Measurements from ENCODE around the gene NOVA2. TPM values are rescaled to one million over a fixed set of nuclear protein-coding genes. Genes with fewer than 3 reads are reported as not detected.

The NOVA2 gene
- polyA plus RNA-seq, 2 of the 4 experiments (the other 2 are of a cell fraction): 0.06 to 0.30 TPM

DNA sequence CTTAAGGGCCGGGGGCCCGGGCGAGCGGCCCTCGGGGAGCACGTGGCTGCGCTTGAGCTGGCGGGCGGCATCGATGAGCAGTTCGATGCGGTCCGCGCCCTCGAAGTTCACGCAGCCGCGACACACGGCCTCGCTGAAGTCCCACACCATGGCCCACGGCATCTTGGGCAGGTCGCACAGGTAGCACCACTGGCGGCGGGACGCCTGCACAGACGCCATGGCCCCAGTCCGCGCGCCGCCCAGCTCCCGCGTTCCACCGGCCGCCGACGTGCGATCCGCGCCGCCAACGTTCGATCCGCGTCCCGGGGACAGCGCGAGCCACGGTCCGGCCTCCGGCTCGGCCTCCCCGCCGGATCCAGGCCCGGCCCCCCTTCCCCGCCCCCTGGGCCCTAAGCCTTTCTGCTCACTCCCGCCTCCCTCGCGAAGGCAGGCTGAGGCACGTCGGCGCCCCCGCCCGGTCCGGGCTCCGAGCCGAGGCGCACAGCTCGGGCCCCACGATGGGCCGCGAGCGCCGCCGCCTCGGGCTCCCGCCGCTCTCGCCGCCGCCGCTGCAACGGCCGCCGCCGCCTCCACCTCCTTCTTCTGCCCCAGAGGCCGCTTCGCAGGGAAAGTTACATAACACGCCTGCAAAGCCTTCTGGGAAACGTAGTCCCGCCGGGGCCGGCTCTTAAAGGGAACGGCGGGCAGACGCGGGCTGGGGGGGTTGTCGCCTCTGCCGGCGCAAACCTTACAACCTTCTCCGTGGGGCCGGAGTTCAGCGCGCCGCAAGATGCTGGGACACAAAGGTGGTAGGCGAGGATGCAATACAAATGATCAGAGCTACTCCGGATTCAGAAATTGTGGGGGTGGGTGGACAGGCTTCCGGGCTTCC is 87.9 kb downstream of the NOVA2 start, which contains the start of gene IRF2BP1 (continued):
- TF ChIP-seq EHMT2 (IDR thresholded peaks at IDR 0.05; ENCODE audit: low read depth): no peak
- no peak; the same call in 1 of the 2 replicates for TF ChIP-seq HOXB13 (CRISPR knock-in tag; IDR thresholded peaks at IDR 0.05; ENCODE audit: low read depth)
- TF ChIP-seq EP300 (IDR thresholded peaks at IDR 0.05): no peak; a peak in 1 of 5 replicates
- TF ChIP-seq, protein P1, sequence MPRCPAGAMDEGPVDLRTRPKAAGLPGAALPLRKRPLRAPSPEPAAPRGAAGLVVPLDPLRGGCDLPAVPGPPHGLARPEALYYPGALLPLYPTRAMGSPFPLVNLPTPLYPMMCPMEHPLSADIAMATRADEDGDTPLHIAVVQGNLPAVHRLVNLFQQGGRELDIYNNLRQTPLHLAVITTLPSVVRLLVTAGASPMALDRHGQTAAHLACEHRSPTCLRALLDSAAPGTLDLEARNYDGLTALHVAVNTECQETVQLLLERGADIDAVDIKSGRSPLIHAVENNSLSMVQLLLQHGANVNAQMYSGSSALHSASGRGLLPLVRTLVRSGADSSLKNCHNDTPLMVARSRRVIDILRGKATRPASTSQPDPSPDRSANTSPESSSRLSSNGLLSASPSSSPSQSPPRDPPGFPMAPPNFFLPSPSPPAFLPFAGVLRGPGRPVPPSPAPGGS (IDR thresholded peaks at IDR 0.05): peak; percentile 65; the same call in 1 of the 3 replicates
- no peak for TF ChIP-seq ZC3H11A (IDR thresholded peaks at IDR 0.05)
- no peak for TF ChIP-seq BHLHE40 (IDR thresholded peaks at IDR 0.05; ENCODE audit: low read depth, low read length)
- TF ChIP-seq NFE2L2 (conservative IDR thresholded peaks at IDR 0.05; ENCODE audit: low read length): no peak
- TF ChIP-seq, protein P2, sequence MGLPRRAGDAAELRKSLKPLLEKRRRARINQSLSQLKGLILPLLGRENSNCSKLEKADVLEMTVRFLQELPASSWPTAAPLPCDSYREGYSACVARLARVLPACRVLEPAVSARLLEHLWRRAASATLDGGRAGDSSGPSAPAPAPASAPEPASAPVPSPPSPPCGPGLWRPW (IDR thresholded peaks at IDR 0.05): no peak
- TF ChIP-seq MAZ (IDR thresholded peaks at IDR 0.05; ENCODE audit: borderline replicate concordance, low read depth, low read length): 0 out of 2 replicates have a peak, but pooled peaks have one; percentile 61
- no peak for TF ChIP-seq ZSCAN20 (CRISPR knock-in tag; IDR thresholded peaks at IDR 0.05)
- TF ChIP-seq POLR2A (IDR thresholded peaks at IDR 0.05; ENCODE audit: low read length): peak; percentile 52
- TF ChIP-seq GATA3 (IDR thresholded peaks at IDR 0.05; ENCODE audit: borderline replicate concordance): peak; percentile 6; the same call in 1 of the 2 replicates
- peak; percentile 51 to 57; a peak in 3 of 5 replicates for TF ChIP-seq JUN (IDR thresholded peaks at IDR 0.05)
- peak; percentile 3; the same call in 1 of the 3 replicates for TF ChIP-seq SMC3 (IDR thresholded peaks at IDR 0.05)
- no peak for TF ChIP-seq POLR2AphosphoS2 (conservative IDR thresholded peaks at IDR 0.05; ENCODE audit: low read length)
- TF ChIP-seq HOXB5 (CRISPR knock-in tag; IDR thresholded peaks at IDR 0.05): no peak
- TF ChIP-seq ZFP36 (IDR thresholded peaks at IDR 0.05; ENCODE audit: borderline replicate concordance, partially characterized antibody): no peak
- no peak for TF ChIP-seq HEYL (CRISPR knock-in tag; IDR thresholded peaks at IDR 0.05)
- no peak for TF ChIP-seq RAD21 (conservative IDR thresholded peaks at IDR 0.05 in 1 of 2, IDR thresholded peaks at IDR 0.05 in 1 of 2)
- TF ChIP-seq NPAS2 (CRISPR knock-in tag; IDR thresholded peaks at IDR 0.05; ENCODE audit: borderline replicate concordance): no peak
- TF ChIP-seq KDM5A (IDR thresholded peaks at IDR 0.05): no peak
- no peak for TF ChIP-seq EHF (CRISPR knock-in tag; IDR thresholded peaks at IDR 0.05)
- TF ChIP-seq, protein P3, sequence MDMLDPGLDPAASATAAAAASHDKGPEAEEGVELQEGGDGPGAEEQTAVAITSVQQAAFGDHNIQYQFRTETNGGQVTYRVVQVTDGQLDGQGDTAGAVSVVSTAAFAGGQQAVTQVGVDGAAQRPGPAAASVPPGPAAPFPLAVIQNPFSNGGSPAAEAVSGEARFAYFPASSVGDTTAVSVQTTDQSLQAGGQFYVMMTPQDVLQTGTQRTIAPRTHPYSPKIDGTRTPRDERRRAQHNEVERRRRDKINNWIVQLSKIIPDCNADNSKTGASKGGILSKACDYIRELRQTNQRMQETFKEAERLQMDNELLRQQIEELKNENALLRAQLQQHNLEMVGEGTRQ (IDR thresholded peaks at IDR 0.05): no peak
- TF ChIP-seq RARB (CRISPR knock-in tag; IDR thresholded peaks at IDR 0.05): no peak
- 0 out of 2 replicates have a peak, but pooled peaks have one; percentile 27 for TF ChIP-seq CHD4 (IDR thresholded peaks at IDR 0.05; ENCODE audit: borderline replicate concordance)
- TF ChIP-seq PHF8 (IDR thresholded peaks at IDR 0.05; ENCODE audit: borderline replicate concordance, low read depth): peak; percentile 35; the same call in 1 of the 2 replicates
- no peak for TF ChIP-seq HDAC2 (IDR thresholded peaks at IDR 0.05)
- TF ChIP-seq CBX8 (IDR thresholded peaks at IDR 0.05): no peak
- no peak for TF ChIP-seq TFCP2L1 (CRISPR knock-in tag; IDR thresholded peaks at IDR 0.05)
- TF ChIP-seq, protein P4, sequence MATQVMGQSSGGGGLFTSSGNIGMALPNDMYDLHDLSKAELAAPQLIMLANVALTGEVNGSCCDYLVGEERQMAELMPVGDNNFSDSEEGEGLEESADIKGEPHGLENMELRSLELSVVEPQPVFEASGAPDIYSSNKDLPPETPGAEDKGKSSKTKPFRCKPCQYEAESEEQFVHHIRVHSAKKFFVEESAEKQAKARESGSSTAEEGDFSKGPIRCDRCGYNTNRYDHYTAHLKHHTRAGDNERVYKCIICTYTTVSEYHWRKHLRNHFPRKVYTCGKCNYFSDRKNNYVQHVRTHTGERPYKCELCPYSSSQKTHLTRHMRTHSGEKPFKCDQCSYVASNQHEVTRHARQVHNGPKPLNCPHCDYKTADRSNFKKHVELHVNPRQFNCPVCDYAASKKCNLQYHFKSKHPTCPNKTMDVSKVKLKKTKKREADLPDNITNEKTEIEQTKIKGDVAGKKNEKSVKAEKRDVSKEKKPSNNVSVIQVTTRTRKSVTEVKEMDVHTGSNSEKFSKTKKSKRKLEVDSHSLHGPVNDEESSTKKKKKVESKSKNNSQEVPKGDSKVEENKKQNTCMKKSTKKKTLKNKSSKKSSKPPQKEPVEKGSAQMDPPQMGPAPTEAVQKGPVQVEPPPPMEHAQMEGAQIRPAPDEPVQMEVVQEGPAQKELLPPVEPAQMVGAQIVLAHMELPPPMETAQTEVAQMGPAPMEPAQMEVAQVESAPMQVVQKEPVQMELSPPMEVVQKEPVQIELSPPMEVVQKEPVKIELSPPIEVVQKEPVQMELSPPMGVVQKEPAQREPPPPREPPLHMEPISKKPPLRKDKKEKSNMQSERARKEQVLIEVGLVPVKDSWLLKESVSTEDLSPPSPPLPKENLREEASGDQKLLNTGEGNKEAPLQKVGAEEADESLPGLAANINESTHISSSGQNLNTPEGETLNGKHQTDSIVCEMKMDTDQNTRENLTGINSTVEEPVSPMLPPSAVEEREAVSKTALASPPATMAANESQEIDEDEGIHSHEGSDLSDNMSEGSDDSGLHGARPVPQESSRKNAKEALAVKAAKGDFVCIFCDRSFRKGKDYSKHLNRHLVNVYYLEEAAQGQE (IDR thresholded peaks at IDR 0.05): no peak
- TF ChIP-seq, protein P5, sequence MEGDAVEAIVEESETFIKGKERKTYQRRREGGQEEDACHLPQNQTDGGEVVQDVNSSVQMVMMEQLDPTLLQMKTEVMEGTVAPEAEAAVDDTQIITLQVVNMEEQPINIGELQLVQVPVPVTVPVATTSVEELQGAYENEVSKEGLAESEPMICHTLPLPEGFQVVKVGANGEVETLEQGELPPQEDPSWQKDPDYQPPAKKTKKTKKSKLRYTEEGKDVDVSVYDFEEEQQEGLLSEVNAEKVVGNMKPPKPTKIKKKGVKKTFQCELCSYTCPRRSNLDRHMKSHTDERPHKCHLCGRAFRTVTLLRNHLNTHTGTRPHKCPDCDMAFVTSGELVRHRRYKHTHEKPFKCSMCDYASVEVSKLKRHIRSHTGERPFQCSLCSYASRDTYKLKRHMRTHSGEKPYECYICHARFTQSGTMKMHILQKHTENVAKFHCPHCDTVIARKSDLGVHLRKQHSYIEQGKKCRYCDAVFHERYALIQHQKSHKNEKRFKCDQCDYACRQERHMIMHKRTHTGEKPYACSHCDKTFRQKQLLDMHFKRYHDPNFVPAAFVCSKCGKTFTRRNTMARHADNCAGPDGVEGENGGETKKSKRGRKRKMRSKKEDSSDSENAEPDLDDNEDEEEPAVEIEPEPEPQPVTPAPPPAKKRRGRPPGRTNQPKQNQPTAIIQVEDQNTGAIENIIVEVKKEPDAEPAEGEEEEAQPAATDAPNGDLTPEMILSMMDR (IDR thresholded peaks at IDR 0.05): no peak
- no peak for TF ChIP-seq FOSB (CRISPR knock-in tag; IDR thresholded peaks at IDR 0.05)

Measured in A549 (cell line).